Activated T-cell treated with anti-CD3 and anti-CD28 coated beads for 24 hours (primary cell): ENCODE measurements around the gene NCAPG2.
"Not testable (repeated sequence)": the region's sequence is repeated elsewhere in the genome, so short reads cannot be mapped to it uniquely, and the experiment has no call there.

Source experiments
- DNase-seq: peaks from one replicate; pipeline ENCODE4 v3.0.0-alpha.2; 2020; ENCODE audit warnings: low read depth

Gene NCAPG2

GRCh38 chr7:158633055-158633956, 71.3 kb downstream of the NCAPG2 start:
- no peak for DNase-seq

GRCh38 chr7:158631574-158632195, 72.9 kb downstream of the NCAPG2 start:
- DNase-seq = no peak

GRCh38 chr7:158626289-158626688, 78.3 kb downstream of the NCAPG2 start:
- DNase-seq = not testable (repeated sequence)

- DNase-seq = no peak
Measured at GRCh38 chr7:158623241-158623640, 81.4 kb downstream of the NCAPG2 start.

GRCh38 chr7:158620839-158621441, 83.7 kb downstream of the NCAPG2 start:
- DNase-seq = no peak

- DNase-seq = no peak
Measured at GRCh38 chr7:158620418-158620817, 84.2 kb downstream of the NCAPG2 start.

GRCh38 chr7:158618745-158619140, 85.9 kb downstream of the NCAPG2 start:
- no peak for DNase-seq

- DNase-seq = no peak
Measured at GRCh38 chr7:158617737-158618128, 86.9 kb downstream of the NCAPG2 start.

GRCh38 chr7:158616050-158616449, 88.6 kb downstream of the NCAPG2 start:
- DNase-seq = no peak

GRCh38 chr7:158614700-158615099, 89.9 kb downstream of the NCAPG2 start:
- no peak for DNase-seq

- DNase-seq = no peak
Measured at GRCh38 chr7:158613481-158613880, 91.1 kb downstream of the NCAPG2 start.

- no peak for DNase-seq
Measured at GRCh38 chr7:158612546-158612945, 92.1 kb downstream of the NCAPG2 start.

- DNase-seq = no peak
Measured at GRCh38 chr7:158611541-158611940, 93.1 kb downstream of the NCAPG2 start.

GRCh38 chr7:158609313-158609974, 95.2 kb downstream of the NCAPG2 start:
- no peak for DNase-seq

- DNase-seq = no peak
Measured at GRCh38 chr7:158607563-158607962, 97.0 kb downstream of the NCAPG2 start.

- no peak for DNase-seq
Measured at GRCh38 chr7:158606671-158607424, 97.8 kb downstream of the NCAPG2 start.

GRCh38 chr7:158606129-158606528, 98.5 kb downstream of the NCAPG2 start:
- DNase-seq = no peak

GRCh38 chr7:158603773-158604755, 100.5 kb downstream of the NCAPG2 start:
- no peak for DNase-seq

- no peak for DNase-seq
Measured at GRCh38 chr7:158602905-158603772, 101.5 kb downstream of the NCAPG2 start.

- no peak for DNase-seq
Measured at GRCh38 chr7:158602041-158602440, 102.6 kb downstream of the NCAPG2 start.
